ENCODE measurements around the gene FFAR3.
"Not testable (repeated sequence)": the region's sequence is repeated elsewhere in the genome, so short reads cannot be mapped to it uniquely, and the experiment has no call there.

The FFAR3 gene

DNA sequence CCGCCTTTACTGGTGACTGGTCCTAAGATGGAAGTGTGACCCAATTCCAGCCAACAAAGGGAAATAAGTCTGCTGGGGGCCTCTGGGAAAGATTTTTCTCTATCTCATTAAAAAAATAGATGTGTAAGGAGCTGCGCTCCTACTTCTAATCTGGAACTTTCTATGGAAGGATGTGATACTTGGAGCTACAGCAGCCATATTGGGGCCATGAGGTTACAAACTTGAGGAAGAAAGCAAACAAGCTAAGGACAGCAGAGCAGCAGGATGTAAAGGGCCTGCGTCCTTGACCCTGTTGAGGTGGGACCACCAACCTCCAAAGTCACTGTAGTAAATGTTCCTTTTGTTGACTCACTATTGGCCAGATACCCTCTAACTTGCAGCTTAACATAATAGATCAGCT, 20.1 kb downstream of the FFAR3 start:
- no peak for DNase-seq

- not testable (repeated sequence) for DNase-seq
Observed at GRCh38 chr19:35379545-35379944, 21.3 kb downstream of the FFAR3 start.

DNA sequence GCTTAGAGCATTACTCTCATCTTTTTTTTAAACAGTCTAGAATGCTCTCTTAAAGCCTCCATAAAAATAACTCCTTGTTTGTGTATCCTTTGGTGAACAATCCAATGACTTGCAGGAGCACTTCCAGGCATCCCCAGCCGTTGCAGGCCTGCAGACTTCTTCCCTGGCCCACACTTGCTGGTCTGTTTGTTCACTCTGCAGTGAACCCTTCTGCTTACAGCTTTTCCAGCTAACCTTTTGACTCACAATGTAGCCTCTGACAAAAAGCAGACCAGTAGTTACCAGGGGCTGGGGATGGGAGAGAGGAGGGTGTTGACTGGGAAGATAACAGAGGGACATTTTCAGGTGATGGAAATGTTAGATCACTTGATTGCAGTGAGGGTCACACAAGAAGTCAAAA, 21.7 kb downstream of the FFAR3 start:
- no peak for DNase-seq

- DNase-seq = no peak
Observed at GRCh38 chr19:35380450-35381124, 22.3 kb downstream of the FFAR3 start.

GRCh38 chr19:35381318-35381717, 23.1 kb downstream of the FFAR3 start:
- DNase-seq = no peak

GRCh38 chr19:35381926-35382325, 23.7 kb downstream of the FFAR3 start:
- no peak for DNase-seq

DNA sequence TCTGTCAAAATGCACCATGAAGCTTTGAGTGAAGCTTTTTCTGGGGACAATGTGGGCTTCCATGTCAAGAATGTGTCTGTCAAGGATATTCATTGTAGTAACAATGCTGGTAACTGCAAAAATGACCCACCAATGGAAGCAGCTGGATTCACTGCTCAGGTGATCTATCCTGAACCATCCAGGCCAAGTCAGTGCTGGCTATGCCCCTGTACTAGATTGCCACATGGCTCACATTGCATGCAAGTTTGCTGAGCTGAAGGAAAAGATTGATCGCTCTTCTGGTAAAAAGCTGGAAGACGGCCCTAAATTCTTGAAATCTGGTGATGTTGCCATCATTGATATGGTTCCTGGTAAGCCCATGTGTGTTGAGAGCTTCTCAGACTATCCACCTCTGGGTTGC, 25.3 kb downstream of the FFAR3 start:
- DNase-seq = no peak

GRCh38 chr19:35388277-35389054, 30.2 kb downstream of the FFAR3 start:
- DNase-seq = no peak

DNA sequence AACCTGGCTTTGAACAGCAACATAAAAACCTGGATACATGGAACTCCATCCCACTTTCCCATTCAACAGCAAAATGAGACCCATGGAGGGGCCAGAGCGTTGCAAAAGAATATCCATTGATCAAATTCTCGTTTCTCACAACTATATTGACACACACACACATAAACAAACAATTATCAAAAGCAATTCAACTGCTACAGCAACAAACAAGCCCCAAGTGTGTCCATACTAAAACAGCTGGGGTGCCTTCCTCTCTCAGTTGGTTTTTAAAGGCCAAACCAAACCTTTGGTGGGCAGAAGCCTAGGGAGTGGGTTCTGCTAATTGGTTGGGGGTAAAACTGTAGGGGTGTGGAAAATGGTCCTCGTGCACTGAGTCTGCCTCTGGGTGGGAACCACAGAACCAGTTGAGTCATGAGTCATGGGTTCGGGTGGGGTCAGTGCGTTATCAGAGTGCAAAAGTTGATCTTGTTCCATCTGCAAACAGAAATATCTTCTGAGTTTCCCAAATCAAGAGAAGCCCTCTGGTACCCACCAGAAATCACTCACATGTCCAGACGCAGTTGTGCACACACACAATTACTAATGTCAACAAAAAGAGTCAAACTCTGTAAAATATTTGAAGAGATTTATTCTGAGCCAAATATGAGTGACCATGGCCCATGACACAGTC, 31.1 kb downstream of the FFAR3 start:
- no peak for DNase-seq

- no peak for DNase-seq
Observed at GRCh38 chr19:35392742-35393715, 34.8 kb downstream of the FFAR3 start.

DNA sequence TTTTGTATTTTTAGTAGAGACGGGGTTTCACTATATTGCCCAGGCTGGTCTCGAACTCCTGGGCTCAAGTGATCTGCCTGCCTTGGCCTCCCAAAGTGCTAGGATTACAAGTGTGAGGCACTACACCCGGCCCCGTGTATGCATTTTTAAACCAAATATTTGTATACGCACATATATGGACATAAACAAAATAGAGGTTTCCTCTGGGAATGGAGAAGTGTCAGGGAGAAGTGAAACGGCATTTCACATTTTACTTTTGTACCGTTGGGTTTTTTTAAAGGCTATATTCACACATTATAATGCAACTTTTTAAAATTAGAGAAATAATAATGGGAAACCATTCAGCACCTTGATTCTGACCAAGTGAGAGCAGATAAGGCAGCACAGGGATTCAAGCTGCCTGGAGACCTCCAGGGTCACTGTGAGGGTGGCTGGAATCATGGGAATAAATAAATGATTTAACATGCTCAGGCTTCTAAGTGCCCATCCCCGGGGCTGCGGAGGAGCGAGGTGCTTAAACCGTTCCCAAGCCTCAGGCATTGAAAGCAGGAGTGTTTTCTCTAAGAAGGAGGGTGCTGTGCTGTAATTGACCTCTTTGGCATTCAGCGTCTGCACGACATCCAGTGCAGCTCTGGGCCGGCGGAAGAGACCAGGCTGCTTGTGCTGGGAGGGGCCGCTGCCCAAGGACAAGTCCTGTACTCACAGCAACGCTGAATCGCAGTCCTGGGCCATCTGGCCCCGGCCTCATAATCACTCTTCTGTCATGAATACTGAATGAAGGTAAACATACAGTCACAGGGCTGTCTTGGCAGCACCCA, 37.3 kb downstream of the FFAR3 start:
- DNase-seq = no peak

DNA sequence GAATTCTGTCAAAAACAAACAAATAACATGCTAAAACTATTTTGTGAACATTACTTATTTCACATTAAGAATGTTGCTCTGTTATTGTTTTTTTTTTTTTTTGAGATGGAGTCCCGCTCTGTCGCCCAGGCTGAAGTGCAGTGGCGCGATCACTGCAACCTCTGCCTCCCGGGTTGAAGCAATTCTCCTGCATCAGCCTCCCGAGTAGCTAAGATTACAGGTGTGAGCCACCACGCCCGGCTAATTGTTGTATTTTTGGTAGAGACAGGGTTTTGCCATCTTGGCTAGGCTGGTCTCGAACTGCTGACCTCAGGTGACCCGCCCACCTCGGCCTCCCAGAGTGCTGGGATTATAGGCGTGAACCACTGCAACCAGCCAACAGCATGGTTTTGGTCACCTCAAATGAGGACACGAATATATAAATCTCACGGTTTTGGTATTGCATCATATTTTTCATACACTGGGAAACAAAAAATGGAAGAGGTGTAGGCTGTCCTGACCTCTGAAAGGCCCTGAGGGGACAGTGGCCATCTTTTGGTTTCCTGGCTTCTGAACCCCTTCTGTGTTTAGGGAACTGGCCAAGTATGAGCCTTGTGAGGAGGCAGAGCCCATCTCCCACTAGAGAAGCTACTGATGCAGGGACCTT, 38.1 kb downstream of the FFAR3 start:
- DNase-seq = no peak

- no peak for DNase-seq
Observed at GRCh38 chr19:35397064-35397463, 38.8 kb downstream of the FFAR3 start.

DNA sequence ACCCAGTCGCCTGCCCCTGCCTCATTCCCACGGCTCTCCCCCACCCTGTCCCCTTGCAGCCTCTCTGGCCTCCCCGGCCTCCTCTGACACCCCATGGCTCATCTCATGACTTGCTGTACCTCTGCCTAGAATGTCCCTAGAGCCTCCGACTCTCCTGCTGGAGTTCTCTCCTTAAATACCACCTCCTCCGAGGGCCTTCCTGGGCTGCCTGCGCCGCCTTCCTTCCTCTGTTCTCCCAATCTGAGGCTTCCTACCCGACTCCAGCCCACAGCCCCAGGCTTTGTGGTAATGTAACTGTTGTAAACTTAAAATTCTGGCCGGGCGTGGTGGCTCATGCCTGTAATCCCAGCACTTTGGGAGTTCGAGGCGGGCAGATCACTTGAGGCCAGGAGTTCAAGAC, 40.3 kb downstream of the FFAR3 start:
- DNase-seq = no peak

DNA sequence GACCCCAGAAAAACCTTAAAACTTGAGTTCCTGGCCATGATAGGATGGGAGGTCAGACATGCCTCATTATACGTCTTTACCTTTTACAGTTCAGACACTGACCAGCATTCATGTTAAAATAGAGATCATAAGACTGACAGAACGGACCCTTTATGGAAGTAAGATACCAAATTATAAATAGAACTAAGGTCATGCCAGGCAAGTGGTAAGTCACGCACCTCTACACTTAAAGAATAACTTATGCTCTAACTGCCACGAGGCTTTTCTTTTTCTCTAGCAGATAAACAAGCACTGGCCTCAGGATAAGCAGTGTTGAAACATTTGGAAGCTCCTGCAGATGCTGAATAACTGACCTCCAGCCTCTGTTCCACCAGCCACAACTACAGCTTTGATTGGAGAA, 41.0 kb downstream of the FFAR3 start:
- no peak for DNase-seq

- no peak for DNase-seq
Observed at GRCh38 chr19:35399948-35400772, 41.9 kb downstream of the FFAR3 start.

DNA sequence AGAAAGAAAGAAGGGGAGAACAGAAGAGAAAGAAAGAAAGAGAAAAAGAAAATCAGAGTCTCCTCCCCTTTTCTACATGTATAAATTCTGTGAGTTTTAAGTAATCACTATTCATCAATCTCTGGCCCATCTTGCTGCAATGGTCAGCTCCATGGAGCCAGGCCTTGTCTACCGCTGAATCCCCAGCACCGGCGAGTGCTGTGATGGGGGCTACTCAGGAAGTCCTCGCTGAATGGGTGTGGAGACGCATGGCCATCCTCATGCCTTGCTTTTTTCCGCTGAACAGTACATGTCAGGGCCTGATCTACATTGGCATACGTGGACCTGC, 42.5 kb downstream of the FFAR3 start:
- no peak for DNase-seq

GRCh38 chr19:35401416-35401815, 43.2 kb downstream of the FFAR3 start:
- DNase-seq = not testable (repeated sequence)

DNA sequence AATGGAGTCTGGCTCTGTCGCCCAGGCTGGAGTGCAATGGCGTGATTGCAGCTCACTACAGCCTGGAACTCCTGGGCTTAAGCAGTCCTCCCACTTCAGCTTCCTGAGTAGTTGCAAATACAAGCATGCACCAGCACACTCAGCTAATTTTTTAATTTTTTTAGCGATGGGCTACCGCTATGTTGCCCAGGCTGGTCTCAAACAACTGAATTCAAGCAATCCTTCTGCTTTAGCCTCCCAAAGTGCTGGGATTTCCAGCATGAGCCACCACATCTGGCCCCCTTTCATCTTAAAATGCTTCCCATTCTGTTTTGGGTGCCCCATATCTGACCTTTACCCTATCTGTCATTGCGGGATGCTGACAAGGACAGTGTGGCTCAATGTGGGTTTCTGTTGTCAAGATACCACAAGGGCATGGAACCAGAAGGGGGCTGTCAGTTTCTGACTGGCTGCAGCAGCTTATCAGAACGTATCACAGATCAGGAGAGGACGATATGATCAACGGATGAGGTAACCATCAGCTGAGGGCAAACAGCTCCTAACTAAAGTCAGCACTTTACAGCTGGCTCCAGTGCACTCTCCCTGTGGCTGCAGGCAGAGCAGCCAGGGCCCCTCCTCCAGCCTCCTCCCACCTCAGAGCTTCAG, 45.0 kb downstream of the FFAR3 start:
- DNase-seq = no peak

All from stimulated activated naive CD4-positive, alpha-beta T cell (primary cell).